SK-N-SH treated with all-trans-retinoic acid at 6 μM for 48 hours (cell line): Measurements from ENCODE around the gene AACS.

Experiments
- ATAC-seq: fragments of 200-7000 bp; cut with Tn5 transposase; 3 replicates; pipeline ENCODE4 v1.9.1; 2020; ENCODE audit warnings: mild to moderate bottlenecking, moderate library complexity
- ARNTL ChIP-seq: fragments of 450-650 bp; formaldehyde crosslinking; IDR thresholded peaks from 2 replicates; pipeline ENCODE4 v1.5.0; 2020; ENCODE audit warnings: low read depth, mild to moderate bottlenecking, moderate library complexity, borderline replicate concordance
- BACH2 ChIP-seq: fragments of 250-450 bp; sonication (Bioruptor Pico); IDR thresholded peaks from 2 replicates; pipeline ENCODE4 v1.9.0; 2021; ENCODE audit warnings: mild to moderate bottlenecking, borderline replicate concordance
- CSDC2 ChIP-seq: fragments of 250-450 bp; sonication (Bioruptor Pico); IDR thresholded peaks from 2 replicates; pipeline ENCODE4 v1.5.0; 2020; ENCODE audit warnings: mild to moderate bottlenecking, moderate library complexity
- CSRNP3 ChIP-seq: fragments of 250-450 bp; sonication (Bioruptor Pico); IDR thresholded peaks from 2 replicates; pipeline ENCODE4 v1.5.1; 2021; ENCODE audit warnings: mild to moderate bottlenecking, moderate library complexity
- ESRRG ChIP-seq: fragments of 250-450 bp; sonication (Bioruptor Pico); IDR thresholded peaks from 2 replicates; pipeline ENCODE4 v1.6.1; 2021; ENCODE audit warnings: mild to moderate bottlenecking
- GLIS3 ChIP-seq: fragments of 250-450 bp; sonication (Bioruptor Pico); IDR thresholded peaks from 2 replicates; pipeline ENCODE4 v1.5.0; 2020; ENCODE audit warnings: mild to moderate bottlenecking, moderate library complexity
- ISL1 ChIP-seq: fragments of 250-450 bp; sonication (Bioruptor Pico); IDR thresholded peaks from 2 replicates; pipeline ENCODE4 v2.1.2; 2022; ENCODE audit warnings: mild to moderate bottlenecking, moderate library complexity
- OSR1 ChIP-seq: fragments of 250-450 bp; sonication (Bioruptor Pico); IDR thresholded peaks from 2 replicates; pipeline ENCODE4 v1.8.0; 2022; ENCODE audit warnings: moderate library complexity, mild to moderate bottlenecking, inconsistent platforms
- POU6F1 ChIP-seq: fragments of 250-450 bp; sonication (Bioruptor Pico); IDR thresholded peaks from 2 replicates; pipeline ENCODE4 v1.8.0; 2021; ENCODE audit warnings: low read depth, mild to moderate bottlenecking, moderate library complexity, borderline replicate concordance
- PPARA ChIP-seq: fragments of 250-450 bp; sonication (Bioruptor Pico); IDR thresholded peaks from 2 replicates; pipeline ENCODE4 v1.5.0; 2020; ENCODE audit warnings: mild to moderate bottlenecking, borderline replicate concordance
- RARB ChIP-seq: fragments of 250-450 bp; sonication (Bioruptor Pico); IDR thresholded peaks from 2 replicates; pipeline ENCODE4 v1.8.0; 2021; ENCODE audit warnings: mild to moderate bottlenecking, moderate library complexity
- SNAI2 ChIP-seq: fragments of 250-450 bp; sonication (Bioruptor Pico); IDR thresholded peaks from 2 replicates; pipeline ENCODE4 v1.5.0; 2020; ENCODE audit warnings: mild to moderate bottlenecking, moderate library complexity
- TCF4 ChIP-seq: fragments of 250-450 bp; sonication (Bioruptor Pico); IDR thresholded peaks from 2 replicates; pipeline ENCODE4 v1.8.0; 2021; ENCODE audit warnings: mild to moderate bottlenecking, moderate library complexity, borderline replicate concordance
- TOX ChIP-seq: fragments of 250-450 bp; sonication (Bioruptor Pico); IDR thresholded peaks from 2 replicates; pipeline ENCODE4 v1.8.0; 2021; ENCODE audit warnings: mild to moderate bottlenecking, moderate library complexity, borderline replicate concordance
- ZC3H10 ChIP-seq: fragments of 250-450 bp; sonication (Bioruptor Pico); IDR thresholded peaks from 2 replicates; pipeline ENCODE4 v1.5.1; 2021; ENCODE audit warnings: mild to moderate bottlenecking, moderate library complexity
- ZFP3 ChIP-seq: fragments of 250-450 bp; sonication (Bioruptor Pico); IDR thresholded peaks from 2 replicates; pipeline ENCODE4 v1.5.0; 2020; ENCODE audit warnings: mild to moderate bottlenecking, moderate library complexity
- ZFP30 ChIP-seq: fragments of 450-650 bp; formaldehyde crosslinking; IDR thresholded peaks from 2 replicates; pipeline ENCODE4 v1.5.0; 2022; ENCODE audit warnings: mild to moderate bottlenecking, moderate library complexity
- ZNF565 ChIP-seq: fragments of 450-650 bp; formaldehyde crosslinking; conservative IDR thresholded peaks from 2 replicates; pipeline ENCODE4 v1.5.0; 2020; ENCODE audit warnings: low read depth, mild to moderate bottlenecking, moderate library complexity
- ZNF70 ChIP-seq: fragments of 450-650 bp; formaldehyde crosslinking; IDR thresholded peaks from 2 replicates; pipeline ENCODE4 v1.5.0; 2020; ENCODE audit warnings: mild to moderate bottlenecking, moderate library complexity
- TF ChIP-seq, protein P1 (sequence below): fragments of 250-450 bp; sonication (Bioruptor Pico); IDR thresholded peaks from 2 replicates; pipeline ENCODE4 v1.5.0; 2020; ENCODE audit warnings: mild to moderate bottlenecking, moderate library complexity
- TF ChIP-seq, protein P2 (sequence below): fragments of 250-450 bp; sonication (Bioruptor Pico); IDR thresholded peaks from 2 replicates; pipeline ENCODE4 v1.5.1; 2020; ENCODE audit warnings: low read depth, mild to moderate bottlenecking, moderate library complexity

The AACS gene

GRCh38 chr12:125064492-125064891 is 743 bp upstream of the AACS start:
- TF ChIP-seq ZC3H10 (CRISPR knock-in tag) (no peak), ESRRG (CRISPR knock-in tag) (no peak), GLIS3 (no peak), ZFP30 (CRISPR knock-in tag) (no peak), RARB (CRISPR knock-in tag) (no peak), POU6F1 (CRISPR knock-in tag) (no peak), ZNF565 (CRISPR knock-in tag) (no peak)
- TF ChIP-seq, protein P1, sequence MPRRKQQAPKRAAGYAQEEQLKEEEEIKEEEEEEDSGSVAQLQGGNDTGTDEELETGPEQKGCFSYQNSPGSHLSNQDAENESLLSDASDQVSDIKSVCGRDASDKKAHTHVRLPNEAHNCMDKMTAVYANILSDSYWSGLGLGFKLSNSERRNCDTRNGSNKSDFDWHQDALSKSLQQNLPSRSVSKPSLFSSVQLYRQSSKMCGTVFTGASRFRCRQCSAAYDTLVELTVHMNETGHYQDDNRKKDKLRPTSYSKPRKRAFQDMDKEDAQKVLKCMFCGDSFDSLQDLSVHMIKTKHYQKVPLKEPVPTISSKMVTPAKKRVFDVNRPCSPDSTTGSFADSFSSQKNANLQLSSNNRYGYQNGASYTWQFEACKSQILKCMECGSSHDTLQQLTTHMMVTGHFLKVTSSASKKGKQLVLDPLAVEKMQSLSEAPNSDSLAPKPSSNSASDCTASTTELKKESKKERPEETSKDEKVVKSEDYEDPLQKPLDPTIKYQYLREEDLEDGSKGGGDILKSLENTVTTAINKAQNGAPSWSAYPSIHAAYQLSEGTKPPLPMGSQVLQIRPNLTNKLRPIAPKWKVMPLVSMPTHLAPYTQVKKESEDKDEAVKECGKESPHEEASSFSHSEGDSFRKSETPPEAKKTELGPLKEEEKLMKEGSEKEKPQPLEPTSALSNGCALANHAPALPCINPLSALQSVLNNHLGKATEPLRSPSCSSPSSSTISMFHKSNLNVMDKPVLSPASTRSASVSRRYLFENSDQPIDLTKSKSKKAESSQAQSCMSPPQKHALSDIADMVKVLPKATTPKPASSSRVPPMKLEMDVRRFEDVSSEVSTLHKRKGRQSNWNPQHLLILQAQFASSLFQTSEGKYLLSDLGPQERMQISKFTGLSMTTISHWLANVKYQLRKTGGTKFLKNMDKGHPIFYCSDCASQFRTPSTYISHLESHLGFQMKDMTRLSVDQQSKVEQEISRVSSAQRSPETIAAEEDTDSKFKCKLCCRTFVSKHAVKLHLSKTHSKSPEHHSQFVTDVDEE, result no peak
- no peak for ATAC-seq

DNA sequence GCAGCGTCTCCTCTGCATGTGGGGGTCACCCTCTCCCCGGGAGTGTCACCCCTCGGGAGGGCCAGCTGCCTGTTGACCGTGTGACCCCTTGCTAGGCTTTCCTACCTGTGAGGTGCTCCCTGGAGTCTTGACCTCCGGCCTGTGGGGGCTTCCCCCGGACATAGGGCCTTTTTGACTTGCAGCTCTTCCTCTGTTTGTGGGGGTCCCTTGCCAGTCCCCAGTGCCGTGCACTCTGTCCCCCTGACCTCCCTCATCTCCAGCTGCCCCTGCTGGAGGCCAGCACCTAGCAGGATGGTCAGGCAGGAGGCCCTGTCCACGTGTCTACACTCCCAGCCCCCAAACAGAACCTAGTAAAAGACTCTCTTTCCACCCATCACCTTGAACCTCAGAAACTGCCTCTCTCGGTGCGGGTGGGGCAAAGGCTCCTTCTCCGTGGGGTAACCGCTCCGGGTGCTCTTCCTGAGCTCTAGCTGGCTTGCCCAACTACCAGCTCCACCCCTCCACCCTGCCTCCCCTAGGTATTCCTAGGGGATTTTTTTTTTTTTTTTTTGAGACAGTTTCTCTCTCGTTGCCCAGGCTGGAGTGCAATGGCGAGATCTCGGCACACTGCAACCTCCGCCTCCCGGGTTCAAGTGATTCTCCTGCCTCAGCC is 810 bp downstream of the AACS start:
- TF ChIP-seq TOX (CRISPR knock-in tag) (no peak), ZFP30 (CRISPR knock-in tag) (no peak), CSDC2 (CRISPR knock-in tag) (no peak), SNAI2 (CRISPR knock-in tag) (no peak), ISL1 (CRISPR knock-in tag) (no peak), BACH2 (CRISPR knock-in tag) (no peak), CSRNP3 (CRISPR knock-in tag) (no peak), PPARA (CRISPR knock-in tag) (no peak), ZFP3 (CRISPR knock-in tag) (no peak), ARNTL (CRISPR knock-in tag) (no peak), ZC3H10 (CRISPR knock-in tag) (no peak), POU6F1 (CRISPR knock-in tag) (no peak), RARB (CRISPR knock-in tag) (no peak), GLIS3 (no peak)
- TF ChIP-seq, protein P1, result no peak
- ATAC-seq, result peak; percentile 7

DNA sequence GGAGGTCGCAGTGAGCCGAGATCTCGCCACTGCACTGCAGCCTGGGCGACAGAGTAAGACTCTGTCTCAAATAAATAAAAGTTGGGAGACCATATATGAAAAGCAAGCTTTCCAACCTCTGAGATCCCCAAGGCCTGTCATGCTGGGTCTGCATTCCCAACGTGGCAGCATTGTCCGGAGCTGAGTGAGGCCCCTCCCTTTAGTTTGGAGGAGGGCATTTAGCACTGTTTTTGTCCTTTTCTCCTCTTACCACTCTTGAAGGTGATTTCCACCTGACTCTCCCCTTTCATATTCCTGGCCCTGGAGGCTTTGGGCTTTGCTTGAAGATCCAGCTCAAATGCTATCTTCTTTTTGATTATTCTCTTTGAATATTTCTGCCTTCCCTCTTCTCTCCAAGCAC is 3.2 kb downstream of the AACS start:
- ATAC-seq, result no peak
- TF ChIP-seq, protein P2, sequence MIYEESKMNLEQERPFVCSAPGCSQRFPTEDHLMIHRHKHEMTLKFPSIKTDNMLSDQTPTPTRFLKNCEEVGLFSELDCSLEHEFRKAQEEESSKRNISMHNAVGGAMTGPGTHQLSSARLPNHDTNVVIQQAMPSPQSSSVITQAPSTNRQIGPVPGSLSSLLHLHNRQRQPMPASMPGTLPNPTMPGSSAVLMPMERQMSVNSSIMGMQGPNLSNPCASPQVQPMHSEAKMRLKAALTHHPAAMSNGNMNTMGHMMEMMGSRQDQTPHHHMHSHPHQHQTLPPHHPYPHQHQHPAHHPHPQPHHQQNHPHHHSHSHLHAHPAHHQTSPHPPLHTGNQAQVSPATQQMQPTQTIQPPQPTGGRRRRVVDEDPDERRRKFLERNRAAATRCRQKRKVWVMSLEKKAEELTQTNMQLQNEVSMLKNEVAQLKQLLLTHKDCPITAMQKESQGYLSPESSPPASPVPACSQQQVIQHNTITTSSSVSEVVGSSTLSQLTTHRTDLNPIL (CRISPR knock-in tag), result no peak
- TF ChIP-seq, protein P1, result no peak
- no peak for TF ChIP-seq GLIS3
- TF ChIP-seq OSR1, result no peak
- no peak for TF ChIP-seq BACH2 (CRISPR knock-in tag)
- TF ChIP-seq ZNF70 (CRISPR knock-in tag), result no peak
- TF ChIP-seq TCF4, result no peak
- no peak for TF ChIP-seq ARNTL (CRISPR knock-in tag)
- no peak for TF ChIP-seq SNAI2 (CRISPR knock-in tag)
- TF ChIP-seq CSDC2 (CRISPR knock-in tag), result no peak
- no peak for TF ChIP-seq ZC3H10 (CRISPR knock-in tag)
